Ramos (cell line): ENCODE data around the gene RFNG.

ENCODE experiments used
- in situ Hi-C: fragments of 300-500 bp; cut with MboI; formaldehyde crosslinking; loops from one replicate; pipeline ENCODE4 v1.14.3; 2022; ENCODE audit warnings: low sequenced_read_pairs; ENCODE audit not compliant: unreplicated experiment

The RFNG gene

DNA sequence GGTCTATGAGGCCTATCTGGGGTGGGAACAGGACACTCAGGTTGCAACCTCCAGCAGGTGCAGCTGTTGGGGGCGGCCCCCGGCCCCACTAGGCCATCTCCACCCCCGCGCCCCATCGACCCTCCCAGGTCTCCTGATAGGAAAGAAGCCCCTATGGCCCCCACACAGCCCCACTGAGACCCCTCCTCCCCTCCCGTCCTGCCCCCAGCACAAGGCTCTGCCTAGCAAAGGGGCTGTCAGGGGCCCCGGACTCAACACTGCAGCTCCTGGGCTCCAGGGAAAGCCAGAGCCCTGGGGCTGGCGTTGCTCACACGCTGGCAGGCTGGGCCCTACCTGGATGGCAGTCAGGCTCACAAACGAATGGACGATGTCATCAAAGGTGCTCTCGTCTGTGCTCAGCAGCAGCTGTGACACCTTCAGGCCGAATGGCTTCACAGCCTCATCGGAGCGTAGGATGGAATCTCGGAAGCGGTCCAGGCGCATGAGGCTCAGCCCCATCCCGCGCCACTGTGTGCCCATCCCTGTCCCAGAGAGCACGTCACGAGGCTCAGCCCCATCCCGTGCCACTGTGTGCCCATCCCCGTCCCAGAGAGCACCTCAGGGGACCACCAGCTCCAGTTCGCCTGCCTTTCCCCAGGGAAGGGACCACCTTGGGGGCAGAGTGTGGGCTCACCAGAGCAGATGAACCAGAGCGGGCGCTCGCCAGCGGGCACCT, 39.1 kb upstream of the RFNG start:
- in situ Hi-C loops: no loop called here

DNA sequence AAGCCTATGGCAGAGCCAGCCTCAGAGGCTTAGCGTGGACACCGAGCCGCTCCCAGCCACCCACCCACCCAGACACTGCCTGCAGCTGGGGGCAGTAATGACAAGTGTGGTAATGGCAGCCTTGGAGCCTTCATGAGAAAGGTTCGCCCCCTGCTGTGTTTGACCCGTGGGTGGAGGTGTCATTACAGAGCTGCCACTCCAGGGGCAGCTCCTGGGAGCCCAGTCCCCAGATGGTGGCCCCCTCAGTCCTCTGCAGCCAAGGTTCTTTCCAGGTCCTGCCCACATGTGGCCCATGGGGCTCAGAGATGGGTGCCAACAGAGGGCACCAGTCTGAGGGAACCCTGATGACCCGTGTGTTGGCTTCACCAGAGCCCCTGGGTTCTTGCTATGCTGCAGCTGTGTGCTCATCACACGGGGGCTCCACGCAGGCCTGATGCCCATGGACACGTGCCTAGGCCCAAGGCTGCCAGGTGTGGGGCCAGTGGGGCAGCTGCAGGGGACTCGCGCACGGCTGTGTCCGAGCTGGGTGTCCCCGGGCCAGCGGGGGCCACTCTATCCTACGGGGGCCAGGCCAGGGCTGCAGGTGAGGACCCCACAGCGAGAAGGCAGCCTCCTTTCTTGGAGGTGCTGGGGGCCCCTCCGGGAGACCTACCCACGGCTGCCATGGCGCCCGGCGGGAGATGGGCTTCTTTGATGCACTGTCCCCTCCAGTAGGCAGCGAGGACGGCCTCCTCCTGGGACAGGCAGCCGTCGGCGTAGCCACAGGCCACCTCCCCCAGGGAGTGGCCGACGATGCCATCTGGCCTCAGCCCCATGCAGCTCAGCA, 38.3 kb upstream of the RFNG start:
- in situ Hi-C loops: no loop called here

DNA sequence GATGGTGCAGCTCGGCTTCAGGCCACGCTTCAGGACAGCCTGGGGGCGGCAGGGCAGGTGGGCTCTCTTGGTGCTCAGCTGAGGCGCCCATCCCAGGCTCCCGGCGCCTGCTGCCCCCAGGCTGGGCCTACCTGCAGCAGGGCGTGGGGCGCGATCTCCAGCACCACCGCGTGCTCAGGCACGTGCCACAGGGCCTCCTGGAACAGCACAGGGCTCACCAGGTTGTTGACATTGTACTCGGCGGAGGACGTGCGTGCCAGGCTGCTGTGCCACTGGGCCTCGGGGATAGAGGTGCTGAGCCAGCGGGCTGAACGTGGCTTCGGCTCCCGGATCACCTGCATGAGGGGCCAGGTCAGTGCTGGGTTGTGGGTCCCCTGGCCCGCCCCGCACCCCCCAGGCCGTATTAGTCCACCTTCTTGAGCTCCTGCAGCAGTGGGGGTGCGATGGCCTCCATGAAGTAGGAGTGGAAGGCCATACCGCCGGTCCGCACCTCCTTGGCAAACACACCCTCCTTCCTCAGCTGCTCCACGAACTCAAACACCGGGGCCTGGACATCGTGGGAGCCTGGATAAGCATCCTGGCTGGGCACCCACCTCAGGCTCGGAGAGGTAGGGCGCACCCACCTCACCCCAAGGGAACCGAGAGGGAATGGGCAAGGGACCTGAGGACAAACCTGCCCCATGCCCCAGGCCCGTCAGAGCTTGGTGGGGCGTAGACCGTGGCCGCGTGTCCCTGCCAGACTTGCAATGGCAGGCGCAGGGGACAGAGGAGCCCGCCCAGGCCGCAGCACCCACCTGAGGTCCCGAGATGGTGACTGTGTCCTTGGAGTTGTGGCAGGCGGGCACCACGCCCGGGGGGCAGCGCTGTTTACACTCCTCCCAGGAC, 37.5 kb upstream of the RFNG start:
- in situ Hi-C loops: no loop called here

DNA sequence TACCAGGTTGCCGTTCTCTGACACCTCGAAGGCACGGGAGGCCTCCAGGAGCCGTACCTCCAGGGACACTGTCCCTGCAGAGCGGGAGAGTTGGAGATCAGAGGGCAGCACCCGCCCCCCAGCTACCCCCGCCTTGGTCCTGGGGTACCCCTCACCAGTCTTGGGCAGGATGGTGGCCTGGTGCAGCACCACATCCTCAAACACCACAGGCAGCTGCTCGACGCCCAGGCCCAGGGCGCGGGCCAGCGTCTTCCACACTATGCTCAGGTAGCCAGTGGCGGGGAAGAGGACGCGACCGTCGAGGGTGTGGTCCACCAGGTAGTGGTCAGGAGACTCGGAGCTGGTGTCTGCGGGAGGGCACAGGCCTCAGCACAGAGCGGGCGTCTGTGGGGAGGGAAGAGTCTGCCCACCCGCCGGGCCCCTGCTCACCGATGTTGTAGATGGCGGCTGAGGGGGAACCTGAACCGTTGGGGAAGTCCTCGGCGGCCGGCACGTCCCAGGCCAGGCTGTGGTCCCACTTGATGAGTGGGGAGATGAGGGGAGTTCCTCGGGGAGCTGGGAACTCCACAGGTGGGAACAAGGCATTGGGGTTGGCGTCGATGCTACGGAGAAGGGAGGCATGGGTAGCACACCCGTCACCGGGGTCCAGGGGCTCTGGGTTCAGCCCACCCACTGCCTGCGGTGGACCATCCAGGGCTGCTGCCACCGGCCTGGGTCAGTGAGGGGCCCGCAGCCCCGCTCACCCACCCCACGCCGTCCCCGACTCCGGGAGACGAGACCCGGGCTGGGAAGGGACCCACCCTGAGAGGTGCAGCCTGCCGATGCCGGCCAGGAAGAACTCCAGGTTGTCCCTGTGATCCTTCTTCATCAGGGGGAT, 36.6 kb upstream of the RFNG start:
- in situ Hi-C loops: no loop called here

DNA sequence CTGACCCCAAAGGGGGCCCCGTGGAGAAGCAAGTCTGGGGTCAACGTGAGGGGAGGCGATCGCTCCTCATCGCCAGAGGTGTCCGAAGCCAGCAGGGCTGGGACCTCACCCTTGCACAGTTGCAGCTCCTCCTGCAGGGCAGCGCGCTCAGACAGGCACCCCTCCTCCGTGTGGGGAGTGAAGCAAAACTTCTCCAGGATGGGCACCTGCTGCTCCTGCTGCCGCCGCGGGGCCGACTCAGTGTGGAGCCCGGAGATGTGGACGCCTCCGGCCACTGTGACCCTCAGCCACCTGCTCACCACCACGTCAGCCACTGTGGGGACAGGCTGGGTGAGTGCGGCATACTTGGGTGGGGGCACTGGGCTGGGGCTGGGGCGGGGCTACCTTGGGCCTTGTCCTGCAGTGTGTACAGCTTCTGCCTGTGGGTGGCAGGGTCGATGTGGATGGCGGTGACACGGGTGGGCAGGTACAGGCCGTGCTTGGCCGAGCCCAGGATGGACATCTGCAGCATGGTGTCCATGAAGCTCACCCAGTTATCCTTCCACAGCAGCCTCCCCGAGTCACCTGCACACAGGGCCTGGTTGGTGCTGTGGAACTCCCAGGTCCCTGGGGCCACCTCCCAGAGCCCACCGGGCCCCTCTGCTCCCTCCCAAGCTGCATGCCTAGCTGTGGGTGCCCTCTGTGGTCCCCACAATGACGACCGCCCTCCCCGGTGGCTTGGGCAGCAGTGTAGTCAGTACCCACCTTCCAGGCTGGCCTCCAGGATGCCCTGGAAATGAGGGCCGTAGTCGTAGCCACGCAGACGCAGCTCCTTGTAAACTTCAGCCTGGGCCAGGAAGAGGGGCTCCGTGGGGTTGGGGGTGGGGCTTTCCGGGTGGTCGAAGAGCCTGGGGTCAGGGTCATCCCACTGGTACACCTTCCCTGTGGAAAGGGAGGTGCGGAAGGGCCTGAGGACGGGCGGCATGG, 35.6 kb upstream of the RFNG start:
- in situ Hi-C loops: no loop called here

DNA sequence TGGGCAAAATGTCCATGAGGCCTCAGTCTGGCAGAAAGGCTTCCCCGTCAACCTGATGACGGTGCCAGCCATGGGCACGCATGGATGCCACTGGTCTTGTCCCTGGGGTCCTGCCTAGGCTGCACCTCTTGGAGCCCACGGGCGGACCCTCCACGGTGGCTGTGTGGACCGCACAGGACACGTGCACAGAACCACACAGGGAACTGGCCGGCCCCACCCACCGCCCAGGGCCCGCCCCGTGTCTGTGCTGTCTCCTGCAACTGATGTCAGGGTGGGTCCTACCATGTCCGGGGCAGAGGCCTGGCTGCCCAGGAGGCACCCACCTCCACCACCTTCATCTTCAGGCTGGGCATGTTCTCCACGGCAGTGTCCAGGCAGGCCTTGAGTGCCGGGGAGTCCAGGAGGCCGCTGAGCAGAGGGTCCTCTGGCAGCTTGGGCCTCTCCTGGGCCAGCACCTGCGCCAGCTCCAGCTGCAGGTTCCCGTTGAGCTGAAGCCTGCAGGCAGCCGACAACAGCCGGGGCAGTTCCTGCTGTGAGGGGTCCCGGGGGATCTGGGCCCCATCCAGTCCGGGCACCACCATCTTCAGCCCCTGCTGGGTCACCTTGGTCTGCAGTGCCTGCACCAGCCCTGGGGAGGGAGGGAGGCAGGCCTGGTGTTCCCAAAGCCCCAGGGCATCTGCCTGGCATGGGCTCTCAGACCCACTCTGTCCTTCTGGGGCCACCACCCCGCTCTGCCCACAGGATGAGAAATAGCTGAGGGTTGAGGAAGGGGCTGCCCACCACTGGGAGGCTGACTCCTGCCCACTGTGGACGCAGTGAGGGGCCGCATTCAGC, 34.5 kb upstream of the RFNG start:
- in situ Hi-C loops: no loop called here

DNA sequence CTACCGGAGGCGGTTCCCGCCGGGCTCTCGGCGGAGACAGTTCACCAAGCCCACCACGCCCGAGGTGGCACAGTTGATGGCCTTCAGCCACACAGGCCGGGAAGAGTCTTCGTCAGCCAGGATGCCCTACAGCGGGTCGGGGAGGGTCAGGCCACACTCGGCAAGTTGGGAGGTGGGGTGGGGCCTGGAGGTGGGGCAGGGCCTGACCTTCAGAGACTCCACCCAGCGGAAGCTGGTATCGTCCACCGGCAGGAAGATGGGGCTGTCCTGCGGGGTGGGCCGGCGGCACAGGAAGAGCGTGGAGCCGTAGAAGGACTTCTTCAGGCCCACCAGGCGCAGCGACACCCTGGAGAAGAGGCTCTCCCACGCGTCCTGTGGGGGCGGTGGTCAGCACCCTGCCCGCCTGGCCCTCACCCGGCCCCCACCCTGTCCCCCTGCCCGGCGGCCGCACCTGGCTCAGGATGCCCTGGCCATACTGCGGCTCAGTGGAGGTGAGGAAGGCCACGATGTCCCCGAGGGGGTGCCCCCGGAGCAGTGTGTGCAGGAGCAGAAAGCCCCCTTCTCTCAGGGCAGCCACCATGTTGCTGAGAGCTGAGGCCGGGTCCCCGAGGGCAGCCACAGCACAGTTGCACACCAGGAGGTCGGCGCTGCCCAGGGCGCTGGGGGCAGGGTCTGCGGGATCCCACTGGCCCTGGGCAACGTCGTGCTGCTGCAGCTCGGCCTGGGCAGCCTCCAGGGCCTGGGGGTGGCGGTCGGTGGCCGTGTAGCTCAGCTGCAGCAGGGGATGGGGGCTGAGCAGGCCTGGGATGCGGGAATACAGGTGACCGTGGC, 33.6 kb upstream of the RFNG start:
- in situ Hi-C loops: no loop called here

DNA sequence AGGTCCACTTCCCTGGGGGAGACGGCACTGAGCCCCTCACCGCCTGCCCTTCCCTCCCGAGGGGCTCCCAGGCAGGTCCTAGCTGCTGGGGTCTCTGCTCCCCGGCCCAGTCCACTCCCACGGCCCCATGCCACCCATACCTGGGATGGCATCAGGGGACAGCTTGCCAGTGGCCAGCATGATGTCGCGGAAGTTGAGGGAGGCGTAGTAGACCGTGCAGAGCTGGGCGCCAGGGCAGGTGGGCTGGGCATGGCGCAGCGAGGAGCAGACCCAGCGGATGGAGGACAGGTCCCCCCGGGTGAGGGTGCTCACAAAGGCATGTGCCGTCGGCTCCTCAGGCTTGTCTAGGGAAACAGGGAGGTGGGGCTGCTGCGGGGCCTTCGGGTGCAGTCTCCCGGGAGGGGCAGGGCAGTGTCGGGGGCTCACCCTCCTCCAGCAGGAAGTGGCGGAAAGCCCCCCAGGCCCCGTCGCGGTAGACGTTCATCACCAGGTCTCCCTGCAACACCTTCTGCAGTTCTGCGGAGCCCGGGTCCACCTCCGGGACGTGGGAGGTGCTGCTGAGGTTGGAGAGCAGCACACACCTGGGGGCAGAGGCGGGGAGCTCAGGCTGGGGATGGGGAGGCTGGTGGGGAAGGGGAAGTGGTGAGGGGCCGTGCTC, 32.9 kb upstream of the RFNG start:
- in situ Hi-C loops: no loop called here

DNA sequence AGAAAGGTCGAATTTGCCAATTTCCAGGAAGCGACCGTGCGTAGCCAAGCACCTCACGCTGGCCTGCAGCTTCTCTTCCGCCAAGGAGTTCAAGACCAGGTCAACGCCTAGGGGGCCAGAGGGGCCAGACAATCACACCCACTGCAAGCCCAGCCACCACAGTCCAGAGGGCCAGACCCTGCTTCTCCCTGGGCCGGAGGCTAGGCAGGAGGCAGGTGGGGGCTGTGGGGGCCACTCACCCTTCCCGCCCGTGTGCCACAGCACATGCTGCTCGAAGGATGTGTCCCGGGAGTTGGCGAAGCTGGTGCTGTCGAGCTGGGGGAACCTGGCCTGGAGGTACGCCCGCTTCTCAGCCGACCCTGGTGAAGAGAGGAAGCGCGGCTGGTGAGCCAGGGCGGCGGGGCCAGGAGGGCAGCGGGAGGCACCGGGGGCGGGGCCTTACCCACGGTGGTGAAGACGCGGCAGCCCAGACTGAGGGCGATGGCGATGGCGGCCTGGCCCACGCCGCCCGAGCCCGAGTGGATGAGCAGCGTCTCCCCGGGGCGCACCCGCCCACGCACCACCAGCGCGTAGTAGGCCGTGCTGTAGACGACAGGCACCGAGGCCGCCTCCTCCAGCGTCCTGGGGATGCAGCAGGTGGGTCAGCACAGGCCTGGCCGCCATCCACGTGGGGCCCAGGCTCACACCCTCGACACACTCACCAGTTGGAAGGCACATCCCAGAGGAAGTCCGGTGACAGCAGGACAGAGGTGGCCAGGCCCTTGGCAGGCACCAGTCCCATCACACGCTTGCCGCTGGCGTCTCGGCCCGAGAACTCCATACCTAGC, 32.1 kb upstream of the RFNG start:
- in situ Hi-C loops: no loop called here

DNA sequence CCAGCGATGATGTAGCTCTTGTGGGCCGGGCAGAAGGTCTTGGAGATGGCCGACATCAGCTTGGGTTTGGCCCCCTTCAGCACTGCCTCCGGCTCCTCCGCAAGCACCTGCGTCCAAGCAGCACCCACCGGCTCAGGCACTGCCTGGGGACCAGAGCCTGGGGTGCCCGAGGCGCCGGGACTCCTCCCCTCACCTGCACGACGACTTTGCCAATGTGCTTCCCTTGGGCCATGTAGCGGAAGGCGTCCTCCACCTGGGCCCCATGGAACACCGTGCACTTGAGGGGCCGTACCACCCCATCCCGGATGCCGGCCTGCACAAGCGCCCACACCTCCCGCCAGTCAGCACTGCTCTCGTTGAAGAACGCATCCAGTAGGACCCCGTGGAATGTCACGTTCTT, 31.4 kb upstream of the RFNG start:
- in situ Hi-C loops: no loop called here

DNA sequence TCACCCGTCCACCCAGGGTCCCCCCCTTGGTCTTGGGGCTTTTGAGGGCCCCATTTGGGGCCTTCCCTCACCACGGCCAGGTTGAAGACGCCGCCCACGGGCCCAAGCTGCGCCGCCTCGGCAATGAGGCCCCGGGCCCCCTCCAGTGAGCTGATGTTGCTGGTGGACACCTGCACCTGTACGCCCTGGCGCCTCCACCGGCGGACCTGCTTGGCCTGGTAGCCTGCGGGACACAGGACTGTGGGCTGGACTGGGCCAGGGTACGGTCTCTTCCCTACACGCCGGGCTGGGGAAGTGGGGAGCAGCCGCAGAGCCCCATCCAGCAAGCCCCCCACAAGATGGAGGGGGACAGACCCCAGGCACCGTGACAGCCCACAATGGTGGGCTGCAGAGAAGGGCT, 30.8 kb upstream of the RFNG start:
- in situ Hi-C loops: no loop called here

DNA sequence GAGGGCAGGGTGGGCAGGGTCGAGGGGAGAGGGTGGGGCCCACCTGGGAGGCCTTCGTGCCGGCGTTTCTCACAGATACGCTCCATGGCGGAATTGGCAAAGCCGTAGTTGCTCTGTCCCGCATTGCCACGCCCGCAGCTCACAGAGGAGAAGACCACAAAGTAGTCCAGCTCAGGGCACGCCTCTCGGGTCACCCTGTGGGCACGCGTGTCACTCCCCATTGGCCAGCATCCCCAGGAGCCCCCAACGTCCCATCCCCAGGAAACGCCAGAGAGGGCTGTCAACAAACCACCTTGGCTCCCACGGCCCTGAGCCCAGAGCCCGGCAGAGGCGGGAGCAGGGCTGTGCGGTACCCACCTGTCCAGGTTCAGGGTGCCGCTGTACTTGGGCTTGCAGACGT, 30.4 kb upstream of the RFNG start:
- in situ Hi-C loops: no loop called here

DNA sequence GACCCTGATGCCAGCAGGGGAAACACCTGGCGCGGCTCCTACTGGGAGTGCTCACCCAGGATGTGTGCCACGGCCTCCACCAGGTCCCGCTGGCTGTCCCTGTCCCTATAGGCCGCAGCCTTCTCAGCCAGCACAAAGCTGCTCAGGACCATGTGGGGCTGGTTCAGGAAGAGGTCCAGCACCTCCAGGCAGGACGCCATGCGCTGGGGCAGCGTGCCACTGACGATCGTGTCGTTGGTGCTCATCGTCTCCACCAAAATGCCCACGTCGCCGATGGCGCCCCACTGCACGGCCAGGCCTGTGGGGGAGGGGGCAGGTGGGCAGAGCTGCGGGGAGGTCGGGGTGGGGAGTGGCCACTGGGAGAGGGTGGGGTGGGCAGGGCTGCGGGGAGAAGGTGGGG, 29.9 kb upstream of the RFNG start:
- in situ Hi-C loops: no loop called here

DNA sequence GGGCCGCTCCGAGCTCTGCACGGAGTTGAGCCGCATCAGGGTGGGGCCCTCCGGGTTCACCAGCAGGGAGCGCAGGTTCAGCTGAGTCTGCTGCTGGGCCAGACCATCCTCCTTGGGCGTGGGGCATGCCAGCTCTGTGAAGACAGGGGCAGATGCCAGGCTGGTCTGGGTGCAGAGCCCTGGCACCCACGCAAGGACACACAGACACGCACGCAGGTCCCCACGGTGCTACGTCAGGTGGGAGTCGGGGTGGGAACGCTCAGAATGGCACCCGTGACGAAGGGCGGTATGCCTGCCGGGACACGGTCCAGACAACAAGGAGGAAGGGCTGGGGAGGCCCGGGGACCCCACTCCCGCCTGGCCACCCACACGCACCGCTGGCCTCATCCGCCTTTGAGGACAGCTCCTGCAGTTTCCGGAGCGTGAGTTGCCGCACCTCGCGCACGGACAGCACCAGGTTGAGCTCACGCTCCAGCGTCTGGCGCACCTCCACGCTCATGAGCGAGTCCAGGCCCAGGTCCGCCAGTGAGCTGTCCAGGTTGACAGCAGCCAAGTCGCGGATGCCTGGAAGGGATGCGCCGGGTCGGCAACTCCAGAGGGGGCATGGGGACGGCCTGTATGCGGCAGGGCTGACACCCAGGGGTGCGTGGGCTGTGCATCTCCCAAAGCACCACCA, 29.3 kb upstream of the RFNG start:
- in situ Hi-C loops: no loop called here

DNA sequence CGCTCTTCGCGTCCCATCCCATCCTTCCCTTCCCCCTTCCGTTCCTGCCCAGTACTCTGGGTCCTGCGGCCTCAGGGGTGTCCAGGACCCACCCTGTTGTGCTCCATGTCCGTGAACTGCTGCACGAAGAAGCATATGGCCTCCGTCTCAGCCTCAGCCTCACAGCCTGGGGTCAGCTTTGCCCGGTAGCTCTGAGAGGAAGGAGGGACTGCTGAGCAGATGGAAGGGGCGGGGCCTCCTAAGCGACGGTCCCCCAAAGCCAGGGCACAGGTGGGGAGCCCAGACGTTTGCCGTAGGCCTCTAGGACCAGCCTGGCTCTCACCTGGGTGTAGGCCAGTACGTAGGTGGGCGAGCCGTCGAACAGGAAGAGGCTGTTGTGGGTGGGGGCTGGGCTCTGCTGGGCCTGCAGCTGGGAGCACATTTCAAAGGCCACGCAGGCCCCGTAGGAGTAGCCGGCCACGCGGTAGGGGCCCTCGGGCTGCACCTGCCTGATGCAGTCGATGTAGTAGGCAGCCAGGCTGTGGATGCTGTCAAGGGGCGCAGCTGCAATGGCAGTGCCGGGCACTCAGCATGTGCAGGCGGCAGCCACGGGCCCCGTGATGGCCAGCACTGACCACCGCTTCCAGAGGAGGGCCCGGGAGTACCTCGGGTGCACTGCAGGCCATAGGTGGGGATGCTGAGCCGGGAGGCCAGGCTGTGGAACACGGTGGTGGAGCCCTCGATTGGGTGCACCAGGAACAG, 28.6 kb upstream of the RFNG start:
- in situ Hi-C loops: no loop called here
